DMS153 (cell line): ENCODE results near the gene SAP30BP.

Source experiments
- DNase-seq: peaks from one replicate; lab custom pipeline; 2025; lab: John Stamatoyannopoulos, UW

Gene SAP30BP

GRCh38 chr17:75719732-75720131 is 52.6 kb downstream of the SAP30BP start:
- no peak for DNase-seq

GRCh38 chr17:75720656-75721462 is 53.7 kb downstream of the SAP30BP start, which contains the start of gene ITGB4:
ITGB4 (plus strand) TSS chr17:75721459; CDS start chr17:75724704, 3,245 bp downstream.
- no peak for DNase-seq

- no peak for DNase-seq
These were observed 54.4 kb downstream of the SAP30BP start for GRCh38 chr17:75721463-75722011.

DNA sequence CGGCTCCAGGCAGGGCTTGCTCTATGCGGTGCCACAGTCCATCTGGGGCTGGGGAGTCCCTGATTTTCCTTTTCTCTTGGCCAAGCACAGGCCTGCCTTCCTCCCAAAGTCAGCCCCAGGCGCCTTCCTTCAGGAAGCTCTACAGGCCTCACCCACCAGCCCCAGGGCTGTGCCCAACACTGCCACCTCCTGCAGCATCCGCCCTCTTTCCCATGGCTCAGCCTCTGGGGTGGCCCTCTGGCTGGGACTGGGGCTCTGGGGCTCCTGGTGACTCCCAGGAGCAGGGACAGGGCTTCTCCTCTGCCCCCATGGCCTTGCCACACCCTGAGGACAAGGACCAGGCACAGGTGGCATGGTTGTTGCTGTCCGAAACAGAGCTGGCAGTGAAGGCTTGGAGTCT is 54.9 kb downstream of the SAP30BP start:
- no peak for DNase-seq

DNA sequence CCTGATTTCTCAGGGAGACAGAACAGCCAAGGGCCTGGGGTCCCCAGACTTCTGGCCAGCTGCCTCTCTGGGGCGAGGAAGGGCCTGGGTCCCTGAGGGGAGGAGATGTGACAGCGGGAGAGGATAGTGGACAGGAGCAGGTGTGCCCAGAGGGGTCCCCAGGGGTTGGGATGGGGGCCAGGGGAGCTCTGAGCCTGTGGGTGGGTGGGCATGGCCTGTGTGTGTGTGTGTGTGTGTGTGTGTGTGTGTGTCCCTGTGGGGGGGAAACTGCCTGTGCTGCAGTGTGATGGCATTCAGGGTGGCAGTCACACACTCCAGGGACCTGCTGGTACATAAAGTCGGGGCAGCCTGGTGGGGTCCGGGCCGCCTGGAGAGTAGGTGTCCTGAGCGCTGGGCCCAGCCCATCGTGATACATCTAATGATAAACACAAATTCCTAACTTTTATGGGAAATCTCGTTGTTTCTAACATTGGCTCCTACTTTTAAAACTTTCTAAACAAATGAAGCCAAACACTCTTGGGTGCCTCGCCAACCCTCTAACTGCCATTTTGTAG is 55.5 kb downstream of the SAP30BP start:
- no peak for DNase-seq

DNA sequence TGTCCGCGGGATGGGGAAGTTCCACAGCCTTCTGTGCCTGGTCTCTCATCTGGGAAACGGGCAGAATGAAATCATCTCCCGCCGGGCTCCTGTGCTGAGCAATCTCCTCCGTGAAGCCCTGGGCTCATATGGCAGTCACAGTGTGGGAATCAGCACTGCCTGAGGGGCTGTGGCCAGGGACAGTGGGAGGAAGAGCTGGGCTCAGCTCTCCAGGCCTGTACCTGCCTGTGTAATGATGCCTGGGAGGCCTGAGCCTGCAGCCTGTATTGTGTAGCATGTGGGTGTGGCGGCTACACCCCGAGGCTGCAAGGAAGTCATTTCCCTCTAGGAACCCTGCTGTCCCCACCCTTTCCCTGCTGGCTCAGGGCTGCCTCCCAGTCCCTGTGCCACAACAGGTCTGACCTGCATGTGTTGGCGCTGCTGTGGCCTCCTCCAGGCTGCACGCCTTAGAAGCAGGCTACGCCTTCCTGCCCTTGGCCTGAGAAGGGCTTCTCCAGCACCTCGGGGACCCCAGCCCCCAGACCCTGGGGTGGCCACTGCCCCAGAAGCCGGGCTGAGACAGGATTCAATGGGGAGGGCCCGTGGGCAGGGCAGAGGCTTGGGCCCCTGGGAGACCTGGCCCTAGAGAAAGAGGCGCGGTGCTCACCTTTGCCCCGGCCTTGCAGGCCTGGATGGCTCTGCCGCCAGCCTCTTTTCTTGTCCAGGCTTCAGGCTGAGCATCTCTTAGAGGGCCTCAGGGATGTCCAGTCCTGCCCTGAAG is 56.2 kb downstream of the SAP30BP start:
- peak; percentile 46 for DNase-seq

GRCh38 chr17:75724016-75725003 is 57.2 kb downstream of the SAP30BP start:
- DNase-seq: no peak

- DNase-seq: no peak
These were observed 58.4 kb downstream of the SAP30BP start for GRCh38 chr17:75725504-75725903.

DNA sequence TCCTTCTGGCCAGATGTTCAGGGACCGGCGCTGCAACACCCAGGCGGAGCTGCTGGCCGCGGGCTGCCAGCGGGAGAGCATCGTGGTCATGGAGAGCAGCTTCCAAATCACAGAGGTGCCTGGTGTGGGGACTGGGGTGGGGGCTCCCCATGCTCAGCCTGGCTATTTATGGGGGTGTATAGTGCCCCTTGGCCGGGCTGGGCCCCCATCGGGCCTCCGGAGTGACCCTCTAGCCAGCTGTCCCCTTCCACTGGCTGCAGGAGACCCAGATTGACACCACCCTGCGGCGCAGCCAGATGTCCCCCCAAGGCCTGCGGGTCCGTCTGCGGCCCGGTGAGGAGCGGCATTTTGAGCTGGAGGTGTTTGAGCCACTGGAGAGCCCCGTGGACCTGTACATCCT is 60.3 kb downstream of the SAP30BP start:
- DNase-seq: no peak

- no peak for DNase-seq
These were observed 62.2 kb downstream of the SAP30BP start for GRCh38 chr17:75729351-75729750.

- no peak for DNase-seq
These were observed 62.9 kb downstream of the SAP30BP start for GRCh38 chr17:75730065-75730464.

DNA sequence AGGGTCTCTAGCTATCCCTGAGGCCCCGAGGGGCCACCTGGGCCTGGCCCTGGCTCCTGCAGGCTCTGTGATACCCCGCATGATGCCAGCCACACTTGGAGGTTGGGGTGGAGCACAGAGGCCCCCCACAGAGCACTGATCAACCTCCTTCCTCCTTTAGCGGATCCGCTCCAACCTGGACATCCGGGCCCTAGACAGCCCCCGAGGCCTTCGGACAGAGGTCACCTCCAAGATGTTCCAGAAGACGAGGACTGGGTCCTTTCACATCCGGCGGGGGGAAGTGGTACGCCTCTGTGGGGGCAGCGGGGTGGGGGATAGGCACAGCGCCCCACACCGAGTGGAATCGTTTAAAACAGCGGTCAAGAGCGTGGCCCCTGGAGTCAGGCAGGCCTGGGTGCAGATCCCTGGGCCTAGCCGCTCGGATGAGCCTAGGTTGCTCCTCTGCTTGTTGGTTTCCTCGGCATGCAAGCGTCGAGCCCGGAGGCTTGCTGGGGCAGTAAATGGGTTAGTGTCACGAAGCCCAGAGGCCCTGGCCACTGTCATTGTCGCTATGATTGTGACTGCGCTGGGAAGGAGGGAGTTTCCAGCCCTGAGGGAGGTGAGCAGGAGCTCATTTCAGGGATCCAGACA is 64.1 kb downstream of the SAP30BP start:
- no peak for DNase-seq

- DNase-seq: no peak
These were observed 64.8 kb downstream of the SAP30BP start for GRCh38 chr17:75731716-75732498.

DNA sequence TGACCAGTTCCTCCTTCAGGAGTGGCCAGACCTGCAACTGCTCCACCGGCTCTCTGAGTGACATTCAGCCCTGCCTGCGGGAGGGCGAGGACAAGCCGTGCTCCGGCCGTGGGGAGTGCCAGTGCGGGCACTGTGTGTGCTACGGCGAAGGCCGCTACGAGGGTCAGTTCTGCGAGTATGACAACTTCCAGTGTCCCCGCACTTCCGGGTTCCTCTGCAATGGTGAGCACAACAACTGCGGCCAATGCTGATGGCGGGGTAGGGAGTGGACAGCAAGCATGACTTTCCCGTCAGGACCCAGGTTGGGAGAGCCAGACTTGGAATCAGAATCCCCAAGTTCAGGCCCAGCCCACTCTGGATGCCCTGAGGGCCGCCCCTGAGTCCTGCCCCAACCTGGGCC is 66.3 kb downstream of the SAP30BP start:
- DNase-seq: no peak

DNA sequence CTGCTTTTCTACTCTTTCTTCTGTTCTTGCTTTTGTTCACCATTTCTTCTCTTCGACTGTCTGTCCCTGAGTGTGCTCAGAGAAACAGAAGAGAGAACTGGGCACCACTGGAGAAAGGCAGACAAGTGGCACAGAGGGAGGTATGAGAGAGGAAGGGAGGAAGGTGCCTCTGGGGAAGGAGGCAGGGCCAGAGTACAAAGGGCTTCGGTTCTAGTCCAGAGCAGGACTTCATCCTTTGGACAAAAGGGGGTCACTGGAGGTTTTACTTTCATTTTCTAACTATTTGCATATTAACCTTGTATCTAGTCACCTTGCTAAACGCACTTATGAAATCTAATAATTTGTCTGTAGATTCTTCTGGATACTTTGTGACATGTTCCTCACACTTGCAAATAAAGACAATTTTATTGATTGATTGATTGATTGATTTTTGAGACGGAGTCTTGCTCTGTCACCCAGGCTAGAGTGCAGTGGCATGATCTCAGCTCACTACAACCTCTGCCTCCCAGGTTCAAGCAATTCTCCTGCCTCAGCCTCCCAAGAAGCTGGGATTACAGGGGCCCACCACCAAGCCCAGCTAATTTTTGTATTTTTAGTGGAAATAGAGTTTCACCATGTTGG is 67.6 kb downstream of the SAP30BP start:
- DNase-seq: no peak

DNA sequence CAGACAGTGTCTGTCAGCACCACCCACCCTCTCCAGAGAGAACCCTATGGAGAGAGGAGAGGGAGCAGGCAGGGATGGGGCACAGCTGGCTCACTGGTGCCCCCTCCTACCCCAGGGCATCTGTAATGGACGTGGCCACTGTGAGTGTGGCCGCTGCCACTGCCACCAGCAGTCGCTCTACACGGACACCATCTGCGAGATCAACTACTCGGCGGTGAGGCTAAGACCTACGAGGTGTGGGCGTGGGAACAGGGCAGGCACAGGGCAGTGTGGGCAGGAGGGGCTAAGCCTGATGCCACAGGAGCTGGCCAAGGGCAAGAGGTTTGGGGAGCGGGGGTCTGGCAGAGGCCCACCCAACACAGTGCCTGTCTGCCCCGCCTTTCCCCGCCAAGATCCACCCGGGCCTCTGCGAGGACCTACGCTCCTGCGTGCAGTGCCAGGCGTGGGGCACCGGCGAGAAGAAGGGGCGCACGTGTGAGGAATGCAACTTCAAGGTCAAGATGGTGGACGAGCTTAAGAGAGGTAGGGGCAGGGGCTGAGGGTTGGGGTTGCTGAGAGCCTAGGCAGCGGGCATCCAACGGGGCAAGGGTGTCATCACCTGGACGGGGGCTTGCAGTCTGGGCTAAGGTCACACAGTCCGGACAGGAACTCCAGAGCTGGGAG is 69.2 kb downstream of the SAP30BP start:
- no peak for DNase-seq

GRCh38 chr17:75737133-75737962 is 70.2 kb downstream of the SAP30BP start:
- DNase-seq: no peak

DNA sequence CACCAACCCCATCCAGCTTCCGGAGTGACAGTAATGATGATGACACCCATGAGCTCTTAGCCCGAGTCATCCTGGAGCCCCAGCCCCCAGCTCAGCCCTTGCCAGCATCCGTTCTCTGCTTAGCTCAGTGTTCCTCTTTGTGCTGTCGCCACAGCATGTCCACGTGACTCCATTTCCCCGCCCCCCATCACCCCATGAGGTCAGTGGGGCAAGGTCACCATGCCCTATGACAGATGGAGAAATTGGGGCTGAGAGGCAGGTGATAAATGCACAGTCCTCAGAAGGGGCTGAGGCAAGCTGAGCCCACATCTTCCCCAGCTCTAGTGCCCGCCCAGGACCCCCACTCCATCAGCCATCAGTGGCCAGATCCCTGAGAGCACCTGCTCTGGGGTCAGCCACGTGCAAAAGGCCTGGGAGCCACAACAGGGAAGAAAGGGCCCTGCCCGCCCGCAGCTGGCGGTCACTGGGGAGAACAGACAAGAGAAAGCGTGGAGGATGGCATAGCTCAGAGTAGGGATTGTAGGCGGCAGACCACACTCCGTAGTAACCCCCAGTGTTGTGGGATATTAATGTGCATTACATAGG is 71.2 kb downstream of the SAP30BP start:
- no peak for DNase-seq
